ENCODE measurements around the gene PREP. TPM values are rescaled to one million over a fixed set of nuclear protein-coding genes. Genes with fewer than 3 reads are reported as not detected.

PREP gene
- polyA plus RNA-seq, 1 experiment, result 16.4 TPM

DNA sequence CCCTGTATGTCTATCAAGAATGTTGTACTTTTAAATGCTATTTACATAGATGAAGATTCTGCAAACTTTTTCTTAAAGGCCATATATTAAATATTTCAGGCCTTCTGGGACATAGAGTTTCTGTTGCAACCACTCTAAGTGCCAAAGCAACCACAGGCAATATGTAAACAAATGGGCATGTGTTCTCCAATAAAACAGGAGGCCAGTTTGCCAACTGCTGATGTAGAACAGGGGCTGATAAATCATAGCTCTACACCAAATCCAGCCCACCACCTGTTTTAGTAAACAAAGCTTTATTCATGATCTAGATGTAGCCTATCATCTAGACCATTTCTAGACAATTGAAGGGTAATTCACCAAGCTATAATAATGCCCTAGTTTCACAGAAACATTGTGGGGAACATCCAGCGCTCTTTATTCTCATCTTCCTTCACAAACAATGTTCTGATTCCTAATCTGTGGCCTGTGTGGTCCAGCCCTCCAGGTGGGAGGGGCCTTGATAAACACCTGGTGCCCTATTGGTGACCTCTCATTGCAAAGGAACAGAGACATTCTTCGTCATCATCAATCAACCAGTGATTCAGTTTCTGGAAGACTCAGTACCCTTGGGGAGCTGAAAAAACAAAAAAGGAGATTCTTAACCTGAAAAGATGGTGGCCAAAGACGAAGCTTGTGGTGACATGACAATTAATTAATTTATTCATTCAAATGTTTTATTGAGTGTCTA, 80.2 kb downstream of the PREP start:
- H3K9me3 ChIP-seq (ENCODE audit: control insufficient read depth, insufficient read depth, low read length), result no peaks in the 10 kb centered on the region
- no peak overlapping the region for H3K27ac ChIP-seq (ENCODE audit: low read depth, low read length)
- ChIA-PET CTCF (interaction anchor here (0.7 to 1.9 kb wide), 2 partner anchors 120 to 235 kb away, joined by 3 to 6 read pairs; no protein-coding TSS in a partner anchor), POLR2A (interaction anchor here (0.9 kb wide), 1 partner anchor 50 kb away, joined by 3 read pairs; no protein-coding TSS in a partner anchor)
- TF ChIP-seq, protein P1, sequence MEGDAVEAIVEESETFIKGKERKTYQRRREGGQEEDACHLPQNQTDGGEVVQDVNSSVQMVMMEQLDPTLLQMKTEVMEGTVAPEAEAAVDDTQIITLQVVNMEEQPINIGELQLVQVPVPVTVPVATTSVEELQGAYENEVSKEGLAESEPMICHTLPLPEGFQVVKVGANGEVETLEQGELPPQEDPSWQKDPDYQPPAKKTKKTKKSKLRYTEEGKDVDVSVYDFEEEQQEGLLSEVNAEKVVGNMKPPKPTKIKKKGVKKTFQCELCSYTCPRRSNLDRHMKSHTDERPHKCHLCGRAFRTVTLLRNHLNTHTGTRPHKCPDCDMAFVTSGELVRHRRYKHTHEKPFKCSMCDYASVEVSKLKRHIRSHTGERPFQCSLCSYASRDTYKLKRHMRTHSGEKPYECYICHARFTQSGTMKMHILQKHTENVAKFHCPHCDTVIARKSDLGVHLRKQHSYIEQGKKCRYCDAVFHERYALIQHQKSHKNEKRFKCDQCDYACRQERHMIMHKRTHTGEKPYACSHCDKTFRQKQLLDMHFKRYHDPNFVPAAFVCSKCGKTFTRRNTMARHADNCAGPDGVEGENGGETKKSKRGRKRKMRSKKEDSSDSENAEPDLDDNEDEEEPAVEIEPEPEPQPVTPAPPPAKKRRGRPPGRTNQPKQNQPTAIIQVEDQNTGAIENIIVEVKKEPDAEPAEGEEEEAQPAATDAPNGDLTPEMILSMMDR (IDR thresholded peaks at IDR 0.05; ENCODE audit: low read depth, low read length), result no peak
- no peak overlapping the region for H3K4me3 ChIP-seq (ENCODE audit: low read depth, low read length)
- DNase-seq (ENCODE audit: low read depth, low spot score), result no peak
- no peaks in the 10 kb centered on the region for H3K27me3 ChIP-seq (ENCODE audit: control insufficient read depth, insufficient read depth, low read length)

DNA sequence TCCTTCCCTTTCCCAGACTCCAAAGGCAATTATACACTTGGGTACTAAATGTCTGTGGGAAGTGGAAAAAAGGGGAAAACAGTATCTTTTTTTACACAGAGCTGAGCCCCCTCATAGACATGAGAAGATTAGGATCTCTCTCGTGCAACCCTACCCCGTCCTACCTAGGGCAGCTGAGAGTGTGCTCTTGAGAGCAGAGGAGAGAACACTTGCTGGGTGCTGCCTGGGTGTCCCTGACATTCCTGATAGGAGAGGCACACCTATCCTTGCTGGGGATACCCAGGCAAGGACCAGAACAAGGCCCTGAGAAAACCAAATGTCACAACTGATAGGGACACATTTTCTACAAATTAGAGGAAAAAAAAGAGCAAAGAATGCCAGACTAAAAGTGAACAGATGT, 81.2 kb downstream of the PREP start:
- DNase-seq (ENCODE audit: low read depth, low spot score), result no peak
- Histone ChIP-seq H3K4me3 (ENCODE audit: low read depth, low read length) (no peak overlapping the region), H3K27me3 (ENCODE audit: control insufficient read depth, insufficient read depth, low read length) (no peaks in the 10 kb centered on the region), H3K9me3 (ENCODE audit: control insufficient read depth, insufficient read depth, low read length) (no peaks in the 10 kb centered on the region), H3K27ac (ENCODE audit: low read depth, low read length) (no peak overlapping the region)
- ChIA-PET POLR2A (no interaction called here), CTCF (no interaction called here)
- TF ChIP-seq, protein P1 (IDR thresholded peaks at IDR 0.05; ENCODE audit: low read depth, low read length), result no peak

DNA sequence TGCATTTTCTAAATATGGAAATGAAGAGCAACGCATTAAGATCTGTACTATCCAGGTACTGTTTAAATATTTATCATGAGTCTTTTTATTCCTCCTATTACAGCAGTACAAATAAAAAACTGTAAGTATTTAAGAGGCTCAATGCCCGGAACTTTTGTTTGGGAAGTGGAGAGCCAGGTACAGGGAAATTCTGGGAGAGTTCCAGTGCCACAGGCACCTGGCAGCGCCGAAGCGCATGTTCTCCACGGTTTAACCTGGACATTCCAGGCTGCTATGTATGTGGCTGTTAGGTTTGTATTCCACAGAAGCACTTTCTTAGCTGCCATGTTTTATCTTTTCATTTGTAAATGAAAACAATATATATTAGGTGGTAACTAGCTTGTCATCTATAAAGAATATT, 81.7 kb downstream of the PREP start:
- ChIA-PET POLR2A (interaction anchor here (0.6 kb wide), 1 partner anchor 56 kb away, joined by 7 read pairs; no protein-coding TSS in a partner anchor), CTCF (interaction anchor here (2.2 kb wide), 1 partner anchor 233 kb away, joined by 5 read pairs; no protein-coding TSS in a partner anchor)
- no peak overlapping the region for H3K27ac ChIP-seq (ENCODE audit: low read depth, low read length)
- no peaks in the 10 kb centered on the region for H3K27me3 ChIP-seq (ENCODE audit: control insufficient read depth, insufficient read depth, low read length)
- no peak for DNase-seq (ENCODE audit: low read depth, low spot score)
- no peak overlapping the region for H3K4me3 ChIP-seq (ENCODE audit: low read depth, low read length)
- no peaks in the 10 kb centered on the region for H3K9me3 ChIP-seq (ENCODE audit: control insufficient read depth, insufficient read depth, low read length)
- TF ChIP-seq, protein P1 (IDR thresholded peaks at IDR 0.05; ENCODE audit: low read depth, low read length), result no peak

DNA sequence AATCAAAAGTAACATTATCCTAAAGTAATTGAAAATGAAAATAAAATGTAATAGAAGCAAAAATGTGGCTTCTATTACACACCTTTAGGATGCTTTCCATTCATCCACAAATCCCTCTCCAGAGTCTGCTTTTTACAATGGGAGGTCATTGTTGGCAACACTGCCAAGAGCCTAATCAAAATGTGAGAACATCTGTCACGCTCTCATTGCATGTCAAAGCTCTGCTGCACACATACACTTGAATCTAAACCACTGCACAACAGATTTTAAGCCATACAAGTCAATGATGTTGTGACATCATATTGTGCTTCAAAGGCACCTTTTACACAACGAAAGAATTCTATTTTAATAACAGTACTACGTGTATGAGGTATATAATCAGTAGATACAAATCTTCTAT, 82.1 kb downstream of the PREP start:
- Histone ChIP-seq H3K4me3 (ENCODE audit: low read depth, low read length) (no peak overlapping the region), H3K9me3 (ENCODE audit: control insufficient read depth, insufficient read depth, low read length) (no peaks in the 10 kb centered on the region), H3K27ac (ENCODE audit: low read depth, low read length) (no peak overlapping the region), H3K27me3 (ENCODE audit: control insufficient read depth, insufficient read depth, low read length) (no peaks in the 10 kb centered on the region)
- POLR2A ChIA-PET, result interaction anchor here (0.6 kb wide), 1 partner anchor 56 kb away, joined by 7 read pairs; no protein-coding TSS in a partner anchor
- TF ChIP-seq, protein P1 (IDR thresholded peaks at IDR 0.05; ENCODE audit: low read depth, low read length), result no peak
- no peak for DNase-seq (ENCODE audit: low read depth, low spot score)
- CTCF ChIA-PET, result interaction anchor here (2.2 kb wide), 1 partner anchor 233 kb away, joined by 5 read pairs; no protein-coding TSS in a partner anchor

DNA sequence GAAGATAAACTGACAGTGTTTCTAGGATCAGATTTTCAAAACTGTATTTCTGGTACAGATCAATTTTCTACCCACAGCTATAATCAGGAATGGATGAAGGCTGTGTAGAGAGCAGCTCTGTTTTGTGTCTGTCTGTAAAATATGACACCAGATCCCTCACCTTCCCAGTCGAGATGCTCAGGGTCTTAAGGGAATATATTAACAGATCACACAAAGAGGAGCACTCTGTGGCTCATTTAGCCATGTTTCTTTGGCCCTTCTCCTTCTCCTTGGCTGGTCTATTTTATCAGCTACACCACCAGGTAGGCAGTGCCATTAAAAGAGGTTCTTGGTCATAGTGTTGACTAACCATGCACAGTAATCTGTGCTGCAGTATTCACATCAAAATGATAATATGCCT, 82.6 kb downstream of the PREP start:
- H3K27ac ChIP-seq (ENCODE audit: low read depth, low read length), result no peak overlapping the region
- POLR2A ChIA-PET, result no interaction called here
- TF ChIP-seq, protein P1 (IDR thresholded peaks at IDR 0.05; ENCODE audit: low read depth, low read length), result no peak
- CTCF ChIA-PET, result interaction anchor here (2.2 kb wide), 1 partner anchor 232 kb away, joined by 5 read pairs; no protein-coding TSS in a partner anchor
- no peak overlapping the region for H3K4me3 ChIP-seq (ENCODE audit: low read depth, low read length)
- no peak for DNase-seq (ENCODE audit: low read depth, low spot score)
- H3K9me3 ChIP-seq (ENCODE audit: control insufficient read depth, insufficient read depth, low read length), result no peaks in the 10 kb centered on the region
- H3K27me3 ChIP-seq (ENCODE audit: control insufficient read depth, insufficient read depth, low read length), result no peaks in the 10 kb centered on the region
